Trophoblast cell (in vitro differentiated cells and primary cell): ENCODE data around the gene ITPR1.

ENCODE experiments used
- DNase-seq, 2 donors: peaks; one replicate each; pipeline ENCODE4 v3.0.0-alpha.2; 2016
- H2AFZ ChIP-seq: 2 replicates; pipeline ENCODE4 v1.6.1; 2013; ENCODE audit warnings: low read length, moderate library complexity, mild to moderate bottlenecking; ENCODE audit not compliant: insufficient read depth, poor library complexity
- H2AK5ac ChIP-seq: 2 replicates; pipeline ENCODE4 v1.6.1; 2013; ENCODE audit warnings: mild to moderate bottlenecking, low read length
- H2BK120ac ChIP-seq: 2 replicates; pipeline ENCODE4 v1.6.1; 2013; ENCODE audit warnings: low read length, mild to moderate bottlenecking, moderate library complexity; ENCODE audit not compliant: insufficient read depth, poor library complexity
- H2BK12ac ChIP-seq: 2 replicates; pipeline ENCODE4 v1.6.1; 2013; ENCODE audit warnings: mild to moderate bottlenecking, low read length, moderate library complexity
- H2BK5ac ChIP-seq: 2 replicates; pipeline ENCODE4 v1.6.1; 2013; ENCODE audit warnings: low read length, low read depth, moderate library complexity, mild to moderate bottlenecking; ENCODE audit not compliant: poor library complexity
- H3K14ac ChIP-seq: 2 replicates; pipeline ENCODE4 v1.6.1; 2013; ENCODE audit warnings: mild to moderate bottlenecking, low read length
- H3K18ac ChIP-seq: 2 replicates; pipeline ENCODE4 v1.6.1; 2013; ENCODE audit warnings: mild to moderate bottlenecking, low read length
- H3K23ac ChIP-seq: 2 replicates; pipeline ENCODE4 v1.6.1; 2013; ENCODE audit warnings: low read length
- H3K27ac ChIP-seq: 2 replicates; pipeline ENCODE4 v1.5.1; 2013; ENCODE audit warnings: low read depth, mild to moderate bottlenecking, inconsistent platforms, low read length, moderate library complexity
- H3K27me3 ChIP-seq: 2 replicates; pipeline ENCODE4 v1.6.1; 2013; ENCODE audit warnings: inconsistent platforms, mild to moderate bottlenecking, low read length, moderate library complexity; ENCODE audit not compliant: insufficient read depth
- H3K36me3 ChIP-seq, 2 experiments: 1 replicate in 1 of 2; 2 replicates in 1 of 2; pipeline ENCODE4 v1.6.1; 2013; ENCODE audit warnings: low read length in 2 of 2, mild to moderate bottlenecking in 2 of 2, moderate library complexity in 1 of 2; ENCODE audit not compliant: insufficient read depth in 2 of 2, control insufficient read depth in 1 of 2
- H3K4ac ChIP-seq: 2 replicates; pipeline ENCODE4 v1.6.1; 2013; ENCODE audit warnings: low read depth, mild to moderate bottlenecking, low read length, moderate library complexity
- H3K4me1 ChIP-seq, 2 experiments: 1 replicate in 1 of 2; 2 replicates in 1 of 2; pipeline ENCODE4 v1.6.1; 2013; ENCODE audit warnings: low read length in 2 of 2, mild to moderate bottlenecking in 2 of 2, moderate library complexity in 1 of 2; ENCODE audit not compliant: insufficient read depth in 2 of 2, control insufficient read depth in 1 of 2
- H3K4me2 ChIP-seq: 2 replicates; pipeline ENCODE4 v1.6.1; 2013; ENCODE audit warnings: inconsistent platforms, mild to moderate bottlenecking, low read length, moderate library complexity
- H3K4me3 ChIP-seq: 2 replicates; pipeline ENCODE4 v1.5.1; 2013; ENCODE audit warnings: mild to moderate bottlenecking, low read depth, low read length, inconsistent platforms
- H3K79me1 ChIP-seq: one replicate; pipeline ENCODE4 v1.6.1; 2013; ENCODE audit warnings: low read length
- H3K79me2 ChIP-seq: 2 replicates; pipeline ENCODE4 v1.6.1; 2013; ENCODE audit warnings: low read length, mild to moderate bottlenecking; ENCODE audit not compliant: control insufficient read depth, insufficient read depth, poor library complexity
- H3K9ac ChIP-seq: 2 replicates; pipeline ENCODE4 v1.6.1; 2013; ENCODE audit warnings: mild to moderate bottlenecking, low read length
- H3K9me3 ChIP-seq: 2 replicates; pipeline ENCODE4 v1.6.1; 2013; ENCODE audit warnings: low read depth, mild to moderate bottlenecking, control low read depth, inconsistent platforms, low read length; ENCODE audit not compliant: insufficient read depth
- H4K12ac ChIP-seq: 2 replicates; pipeline ENCODE4 v1.6.1; 2013; ENCODE audit warnings: low read depth, mild to moderate bottlenecking, low read length, moderate library complexity
- H4K8ac ChIP-seq: 2 replicates; pipeline ENCODE4 v1.6.1; 2013; ENCODE audit warnings: low read depth, mild to moderate bottlenecking, low read length, moderate library complexity
- H4K91ac ChIP-seq: one replicate; pipeline ENCODE4 v1.6.1; 2013; ENCODE audit warnings: low read depth, mild to moderate bottlenecking, low read length, moderate library complexity
- WGBS: extraction: QIAGEN DNeasy Blood & Tissue Kit; methylation state at CpG from one replicate; pipeline ENCODE4 v1.1.7; 2013; ENCODE audit warnings: missing lambda C conversion rate; ENCODE audit not compliant: insufficient read length, insufficient coverage; ENCODE audit errors: extremely low coverage; 5-methylcytosine and 5-hydroxymethylcytosine counted together

ITPR1 gene

GRCh38 chr3:4549896-4550295 is 56.7 kb downstream of the ITPR1 start:
- no peak overlapping the region for H3K4me3 ChIP-seq
- no peak overlapping the region for H2AFZ ChIP-seq
- H3K4ac ChIP-seq, result no peak overlapping the region
- no peak overlapping the region for H2AK5ac ChIP-seq
- no peak overlapping the region for H3K4me2 ChIP-seq
- H4K91ac ChIP-seq, result no peak overlapping the region
- no peaks in the 10 kb centered on the region for H3K9me3 ChIP-seq
- H2BK5ac ChIP-seq, result peak overlapping the region; percentile 35
- H3K79me2 ChIP-seq, result no peaks in the 10 kb centered on the region
- no peak overlapping the region for H4K8ac ChIP-seq
- no peak overlapping the region for H4K12ac ChIP-seq
- H3K18ac ChIP-seq, result no peak overlapping the region
- H3K79me1 ChIP-seq, result no peaks in the 10 kb centered on the region
- peak overlapping the region; percentile 80 for H3K27ac ChIP-seq
- DNase-seq, result no peak
- no peak overlapping the region for H3K23ac ChIP-seq
- H3K4me1 ChIP-seq, result peaks cover 0 to 3% of the 10 kb centered on the region in 2 experiments
- no peak overlapping the region for H3K9ac ChIP-seq
- H2BK12ac ChIP-seq, result no peak overlapping the region
- no CpG with 5 or more reads among the region's 4 CpGs for WGBS
- H3K14ac ChIP-seq, result no peak overlapping the region
- H3K27me3 ChIP-seq, result no peaks in the 10 kb centered on the region
- H3K36me3 ChIP-seq, result no peaks in the 10 kb centered on the region
- H2BK120ac ChIP-seq, result no peak overlapping the region

GRCh38 chr3:4551051-4551711 is 58.0 kb downstream of the ITPR1 start:
- Histone ChIP-seq H3K9me3 (no peaks in the 10 kb centered on the region), H3K4me3 (no peak overlapping the region), H2BK5ac (no peak overlapping the region), H2BK12ac (no peak overlapping the region), H3K79me1 (no peaks in the 10 kb centered on the region), H3K23ac (no peak overlapping the region), H4K91ac (no peak overlapping the region), H2AK5ac (no peak overlapping the region), H3K18ac (no peak overlapping the region), H4K8ac (no peak overlapping the region), H3K9ac (no peak overlapping the region), H3K4ac (no peak overlapping the region), H2AFZ (no peak overlapping the region), H2BK120ac (no peak overlapping the region), H3K27me3 (no peaks in the 10 kb centered on the region), H3K4me2 (no peak overlapping the region), H4K12ac (no peak overlapping the region), H3K79me2 (no peaks in the 10 kb centered on the region), H3K14ac (no peak overlapping the region), H3K4me1 (peaks cover 0 to 3% of the 10 kb centered on the region in 2 experiments), H3K36me3 (no peaks in the 10 kb centered on the region), H3K27ac (no peak overlapping the region)
- WGBS, result no CpG with 5 or more reads among the region's 5 CpGs
- DNase-seq, result no peak

- no peak overlapping the region for H4K8ac ChIP-seq
- no peak overlapping the region for H4K12ac ChIP-seq
- no peak overlapping the region for H3K4me3 ChIP-seq
- WGBS, result no CpG with 5 or more reads among the region's 4 CpGs
- no peaks in the 10 kb centered on the region for H3K27me3 ChIP-seq
- H3K4ac ChIP-seq, result no peak overlapping the region
- DNase-seq, result no peak
- no peak overlapping the region for H2BK120ac ChIP-seq
- no peaks in the 10 kb centered on the region for H3K9me3 ChIP-seq
- no peaks in the 10 kb centered on the region for H3K36me3 ChIP-seq
- H3K23ac ChIP-seq, result no peak overlapping the region
- H2BK5ac ChIP-seq, result no peak overlapping the region
- H3K4me1 ChIP-seq, result peaks cover 0 to 3% of the 10 kb centered on the region in 2 experiments
- no peak overlapping the region for H2AK5ac ChIP-seq
- H3K79me1 ChIP-seq, result no peaks in the 10 kb centered on the region
- H3K27ac ChIP-seq, result no peak overlapping the region
- H3K18ac ChIP-seq, result no peak overlapping the region
- H2BK12ac ChIP-seq, result no peak overlapping the region
- no peak overlapping the region for H4K91ac ChIP-seq
- H2AFZ ChIP-seq, result no peak overlapping the region
- H3K4me2 ChIP-seq, result no peak overlapping the region
- no peaks in the 10 kb centered on the region for H3K79me2 ChIP-seq
- no peak overlapping the region for H3K9ac ChIP-seq
- no peak overlapping the region for H3K14ac ChIP-seq
Observed at GRCh38 chr3:4551794-4552442, 58.8 kb downstream of the ITPR1 start.

- peaks cover 0 to 3% of the 10 kb centered on the region in 2 experiments for H3K4me1 ChIP-seq
- H2BK5ac ChIP-seq, result no peak overlapping the region
- no peak overlapping the region for H4K12ac ChIP-seq
- H3K27ac ChIP-seq, result no peak overlapping the region
- no peaks in the 10 kb centered on the region for H3K27me3 ChIP-seq
- H2AFZ ChIP-seq, result no peak overlapping the region
- H3K4ac ChIP-seq, result no peak overlapping the region
- H4K91ac ChIP-seq, result no peak overlapping the region
- no peak for DNase-seq
- no peak overlapping the region for H3K23ac ChIP-seq
- H3K14ac ChIP-seq, result no peak overlapping the region
- no peak overlapping the region for H4K8ac ChIP-seq
- no peak overlapping the region for H2AK5ac ChIP-seq
- no peak overlapping the region for H2BK12ac ChIP-seq
- H3K36me3 ChIP-seq, result no peaks in the 10 kb centered on the region
- no peaks in the 10 kb centered on the region for H3K9me3 ChIP-seq
- no peak overlapping the region for H3K18ac ChIP-seq
- no peak overlapping the region for H3K9ac ChIP-seq
- H3K4me3 ChIP-seq, result no peak overlapping the region
- no peaks in the 10 kb centered on the region for H3K79me1 ChIP-seq
- H3K4me2 ChIP-seq, result no peak overlapping the region
- WGBS, result no CpG with 5 or more reads among the region's 4 CpGs
- H3K79me2 ChIP-seq, result no peaks in the 10 kb centered on the region
- H2BK120ac ChIP-seq, result no peak overlapping the region
Observed at GRCh38 chr3:4552811-4553210, 59.7 kb downstream of the ITPR1 start.
